Upper lobe of left lung (tissue), 6 donors: ENCODE data around the gene SERPINA6. TPM values are rescaled to one million over a fixed set of nuclear protein-coding genes. Genes with fewer than 3 reads are reported as not detected.

Source experiments
- ATAC-seq, 2 donors: fragments of 200-7000 bp; cut with Tn5 transposase; one replicate each; pipeline ENCODE4 v1.9.1; 2022; ENCODE audit warnings: mild to moderate bottlenecking in 2 of 2, moderate library complexity in 2 of 2; ENCODE audit not compliant: low FRiP score in 2 of 2
- DNase-seq, 2 donors: peaks; one replicate each; pipeline ENCODE4 v3.0.0-alpha.2; 2019 to 2020
- H3K27ac ChIP-seq, 4 donors: fragments of 200-600 bp; sonication (generic); one replicate each; pipeline ENCODE4 v1.5.1; 2016 to 2019
- H3K27me3 ChIP-seq, 4 donors: fragments of 200-600 bp; sonication (generic); one replicate each; pipeline ENCODE4 v1.5.1; 2017 to 2019
- H3K36me3 ChIP-seq, 4 donors: fragments of 200-600 bp; sonication (generic); one replicate each; pipeline ENCODE4 v1.5.1; 2016 to 2019
- H3K4me1 ChIP-seq, 4 donors: fragments of 200-600 bp; sonication (generic); one replicate each; pipeline ENCODE4 v1.5.1; 2018 to 2019
- H3K4me3 ChIP-seq, 4 donors: fragments of 200-600 bp; sonication (generic); one replicate each; pipeline ENCODE4 v1.5.1; 2017 to 2019; ENCODE audit warnings: mild to moderate bottlenecking in 2 of 4, moderate library complexity in 1 of 4
- H3K9me3 ChIP-seq, 4 donors: fragments of 200-600 bp; sonication (generic); one replicate each; pipeline ENCODE4 v1.5.1; 2018 to 2019
- CTCF ChIP-seq, 6 experiments: fragments of 450-650 bp in 4 of 6; fragments of 200-600 bp in 2 of 6; sonication (generic) in 2 of 6; IDR thresholded peaks; one replicate each; pipeline ENCODE4 v1.5.1; 2016 to 2019; ENCODE audit warnings: antibody characterized with exemption in 6 of 6
- EP300 ChIP-seq, 4 donors: sonication (generic); formaldehyde crosslinking; IDR thresholded peaks; one replicate each; pipeline ENCODE4 v1.5.1; 2017; ENCODE audit warnings: antibody characterized with exemption in 4 of 4, control low read depth in 2 of 4
- POLR2A ChIP-seq, 4 donors: fragments of 450-650 bp; IDR thresholded peaks; one replicate each; pipeline ENCODE4 v1.5.1; 2016 to 2017; ENCODE audit warnings: antibody characterized with exemption in 4 of 4, mild to moderate bottlenecking in 2 of 4
- POLR2AphosphoS5 ChIP-seq, 2 donors: sonication (generic); formaldehyde crosslinking; IDR thresholded peaks; one replicate each; pipeline ENCODE4 v1.5.1; 2017; ENCODE audit warnings: antibody characterized with exemption in 2 of 2
- WGBS, 2 donors: methylation state at CpG; one replicate each; pipeline ENCODE4 v1.1.5; 2017 to 2018; 5-methylcytosine and 5-hydroxymethylcytosine counted together
- total RNA-seq, 6 donors: library from RNA; depleted of rRNA in 4 of 6; stranded (reverse); fragments of >200 nt in 4 of 6; gene quantifications; one replicate each; pipeline versions ENCODE4 v1.1.0 to v1.2.1, GENCODE V29; 2016 to 2021
- donor health status: DM: no; HTN: no; CAD: no; lungs with moderate emphysema.
- donor health status: DM: no; HTN: yes; CAD: no; lungs with severe emphysema.

SERPINA6 gene
- total RNA-seq, 6 donors from 2014 or later, result 0.46 to 0.51 (median 0.49) TPM; not detected in 3

DNA sequence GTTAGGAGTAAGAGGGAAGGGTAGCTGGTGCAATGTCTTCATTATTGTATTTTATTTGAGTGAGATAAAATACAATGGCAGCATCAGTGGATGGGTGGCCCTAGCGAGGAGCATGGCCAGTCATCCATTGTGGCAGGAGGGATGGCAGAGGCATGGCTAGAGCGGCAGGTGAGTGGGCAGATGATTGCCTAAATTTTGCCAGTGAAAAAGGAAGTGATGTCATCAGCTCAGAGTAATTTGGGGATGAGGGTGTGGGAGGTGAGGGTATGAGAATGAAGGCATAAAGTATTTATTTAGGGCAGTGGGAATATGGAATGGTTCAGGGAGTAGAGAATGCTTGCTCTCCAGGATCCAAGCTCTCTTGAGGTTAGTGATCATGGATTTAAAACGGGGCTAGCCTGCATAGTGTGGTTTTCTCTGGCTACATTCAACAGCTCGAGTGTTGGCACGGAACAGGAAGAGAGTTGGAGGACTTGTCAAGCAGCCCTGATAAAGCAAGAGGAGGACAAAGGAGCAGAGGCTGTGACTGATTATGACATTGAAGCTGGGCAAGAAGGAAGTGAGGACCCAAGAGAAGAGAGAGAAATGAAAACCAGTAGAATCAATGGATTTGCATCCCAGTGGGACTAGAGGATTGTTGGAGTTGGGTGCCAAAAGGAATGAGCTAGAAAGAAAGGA, 18.7 kb upstream of the SERPINA6 start:
- H3K36me3 ChIP-seq, result no peaks in the 10 kb centered on the region
- peaks cover 0 to 15% (median 7%) of the 10 kb centered on the region in 4 donors for H3K4me1 ChIP-seq
- DNase-seq (peak in 1 of 2 donors; percentile 55), ATAC-seq (peak; percentile 59 to 65)
- H3K9me3 ChIP-seq, result no peaks in the 10 kb centered on the region
- TF ChIP-seq POLR2A (IDR thresholded peaks at IDR 0.05), result no peak
- no peak for TF ChIP-seq CTCF (IDR thresholded peaks at IDR 0.05)
- peak overlapping the region in 1 of 4 donors; percentile 39 for H3K27ac ChIP-seq
- H3K4me3 ChIP-seq, result no peak overlapping the region
- 36 to 41% methylated on average over 5 of the region's 5 CpGs for WGBS, 2 donors
- no peaks in the 10 kb centered on the region for H3K27me3 ChIP-seq

DNA sequence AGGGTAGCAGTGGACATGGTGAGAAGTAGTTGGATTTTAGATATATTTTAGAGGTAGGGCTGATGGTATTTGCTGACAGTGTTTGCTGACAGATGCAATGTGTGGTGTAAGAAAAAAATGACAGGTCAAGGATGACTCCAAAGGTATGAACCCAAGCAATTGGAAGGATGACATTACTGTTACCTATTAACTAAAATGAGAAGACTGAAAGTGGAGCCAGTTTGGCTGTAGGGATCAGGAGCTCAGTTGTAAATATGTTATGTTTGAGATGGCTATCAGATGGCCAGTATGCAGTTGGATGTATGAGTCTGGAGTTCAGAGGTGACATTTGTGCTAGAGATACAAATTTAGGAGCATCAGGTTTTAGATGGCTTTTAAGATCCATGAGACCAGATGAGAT, 17.4 kb upstream of the SERPINA6 start:
- TF ChIP-seq POLR2AphosphoS5 (IDR thresholded peaks at IDR 0.05) (no peak), CTCF (IDR thresholded peaks at IDR 0.05) (no peak), POLR2A (IDR thresholded peaks at IDR 0.05) (no peak), EP300 (IDR thresholded peaks at IDR 0.05) (no peak)
- H3K4me3 ChIP-seq, result no peak overlapping the region
- H3K9me3 ChIP-seq, result no peaks in the 10 kb centered on the region
- no peaks in the 10 kb centered on the region for H3K36me3 ChIP-seq
- no peaks in the 10 kb centered on the region for H3K27me3 ChIP-seq
- peaks cover 0 to 15% (median 7%) of the 10 kb centered on the region in 4 donors for H3K4me1 ChIP-seq
- no peak overlapping the region for H3K27ac ChIP-seq
- DNase-seq (no peak), ATAC-seq (no peak)

- no peak overlapping the region for H3K27ac ChIP-seq
- WGBS, 2 donors, result 79 to 85% methylated on average over 2 of the region's 2 CpGs
- peaks cover 0 to 15% (median 7%) of the 10 kb centered on the region in 4 donors for H3K4me1 ChIP-seq
- no peak for DNase-seq
- no peak overlapping the region for H3K4me3 ChIP-seq
- no peaks in the 10 kb centered on the region for H3K27me3 ChIP-seq
- no peak for ATAC-seq
- H3K36me3 ChIP-seq, result no peaks in the 10 kb centered on the region
- H3K9me3 ChIP-seq, result no peaks in the 10 kb centered on the region
- TF ChIP-seq POLR2AphosphoS5 (IDR thresholded peaks at IDR 0.05), result no peak
- no peak for TF ChIP-seq EP300 (IDR thresholded peaks at IDR 0.05)
- TF ChIP-seq POLR2A (IDR thresholded peaks at IDR 0.05), result no peak
- TF ChIP-seq CTCF (IDR thresholded peaks at IDR 0.05), result no peak
These were observed 14.9 kb upstream of the SERPINA6 start for GRCh38 chr14:94338023-94338422.

- DNase-seq (no peak), ATAC-seq (no peak)
- H3K4me1 ChIP-seq, result peaks cover 0 to 9% (median 4%) of the 10 kb centered on the region in 4 donors
- no peaks in the 10 kb centered on the region for H3K9me3 ChIP-seq
- H3K27ac ChIP-seq, result no peak overlapping the region
- H3K4me3 ChIP-seq, result no peak overlapping the region
- 80 to 82% methylated on average over 6 of the region's 6 CpGs for WGBS, 2 donors
- H3K36me3 ChIP-seq, result no peaks in the 10 kb centered on the region
- H3K27me3 ChIP-seq, result no peaks in the 10 kb centered on the region
- TF ChIP-seq EP300 (IDR thresholded peaks at IDR 0.05), result no peak
These were observed 14.1 kb upstream of the SERPINA6 start for GRCh38 chr14:94337274-94337673.

GRCh38 chr14:94334872-94335271, 11.7 kb upstream of the SERPINA6 start:
- Histone ChIP-seq H3K27ac (no peak overlapping the region), H3K4me1 (no peaks in the 10 kb centered on the region), H3K27me3 (no peaks in the 10 kb centered on the region), H3K36me3 (no peaks in the 10 kb centered on the region), H3K4me3 (no peak overlapping the region), H3K9me3 (no peaks in the 10 kb centered on the region)
- TF ChIP-seq POLR2A (IDR thresholded peaks at IDR 0.05), result no peak
- no peak for TF ChIP-seq POLR2AphosphoS5 (IDR thresholded peaks at IDR 0.05)
- no peak for TF ChIP-seq EP300 (IDR thresholded peaks at IDR 0.05)
- no peak for TF ChIP-seq CTCF (IDR thresholded peaks at IDR 0.05)
- WGBS, 2 donors, result 66% methylated on average over 4 of the region's 4 CpGs
- no peak for ATAC-seq
- no peak for DNase-seq
